22Rv1 (cell line): ENCODE data around the gene SYNPO.

Experiments
- CTCF ChIP-seq: fragments of 450-650 bp; IDR thresholded peaks from 2 replicates; pipeline ENCODE4 v1.5.1; 2017; ENCODE audit warnings: mild to moderate bottlenecking
- ZFX ChIP-seq: fragments of 450-650 bp; IDR thresholded peaks from 2 replicates; pipeline ENCODE4 v1.6.1; 2017; ENCODE audit warnings: antibody characterized with exemption, borderline replicate concordance

GRCh38 chr5:150641824-150642566, 1.5 kb downstream of the SYNPO start:
- TF ChIP-seq CTCF (no peak), ZFX (no peak)
